GM12878 (cell line): Measurements from ENCODE around the gene FRMD5. TPM values are rescaled to one million over a fixed set of nuclear protein-coding genes. Genes with fewer than 3 reads are reported as not detected.

Experiments
- ATAC-seq: fragments of 200-7000 bp; cut with Tn5 transposase; 3 replicates; pipeline ENCODE4 v1.9.1; 2020; ENCODE audit warnings: mild to moderate bottlenecking, moderate library complexity
- BruUV-seq: library from RNA; stranded (reverse); fragments of 400-500 nt; replicated peaks from 2 replicates; lab custom pipeline; 2021; lab: Mats Ljungman, UMichigan
- CTCF ChIA-PET: fragments of 300-600 bp; sonication (Branson Sonifier 250); formaldehyde crosslinking; extraction: SDS; loops from one replicate; lab custom pipeline; 2021; ENCODE audit warnings: inconsistent platforms; lab: Yijun Ruan, JAX
- POLR2A ChIA-PET: fragments of 350-600 bp; formaldehyde crosslinking; extraction: SDS; loops from one replicate; lab custom pipeline; 2021; ENCODE audit warnings: inconsistent platforms; lab: Charles Lee
- RAD21 ChIA-PET: fragments of 300-600 bp; sonication (Branson Sonifier 250); formaldehyde crosslinking; loops from one replicate; lab custom pipeline; 2023; ENCODE audit warnings: antibody characterized with exemption; ENCODE audit not compliant: unreplicated experiment; lab: Charles Lee
- SMC1A ChIA-PET: fragments of 300-600 bp; sonication (Branson Sonifier 250); formaldehyde crosslinking; loops from one replicate; lab custom pipeline; 2023; ENCODE audit not compliant: unreplicated experiment, uncharacterized antibody; lab: Charles Lee
- DNase-seq: peaks from one replicate; pipeline ENCODE4 v3.0.0-alpha.2; 2011; ENCODE audit warnings: low read depth, low spot score
- FAIRE-seq: peaks from 3 replicates; lab custom pipeline; 2011; peaks lifted over from hg19 to GRCh38; lab: Jason Lieb, UNC
- H2AFZ ChIP-seq: 2 replicates; pipeline ENCODE4 v1.6.0; 2011; ENCODE audit warnings: low read depth, low read length, control low read depth; ENCODE audit not compliant: control insufficient read depth
- H3K27ac ChIP-seq: 2 replicates; pipeline ENCODE4 v1.5.1; 2011; ENCODE audit warnings: control low read depth; ENCODE audit not compliant: control insufficient read depth, insufficient read depth
- H3K27me3 ChIP-seq, 2 experiments: replicated peaks in 1 of 2; 2 replicates each; pipeline versions ENCODE4 v1.6.0 to v1.6.1; 2011; ENCODE audit warnings: low read length in 1 of 2; ENCODE audit not compliant: control insufficient read depth in 2 of 2, insufficient read depth in 2 of 2
- H3K36me3 ChIP-seq, 2 experiments: 2 replicates each; pipeline ENCODE4 v1.5.1; 2011; ENCODE audit warnings: low read length in 1 of 2; ENCODE audit not compliant: control insufficient read depth in 2 of 2, insufficient read depth in 2 of 2
- H3K4me1 ChIP-seq: 2 replicates; pipeline ENCODE4 v1.6.1; 2011; ENCODE audit warnings: mild to moderate bottlenecking, low read length, moderate library complexity, mixed read lengths; ENCODE audit not compliant: control insufficient read depth, insufficient read depth
- H3K4me2 ChIP-seq: 2 replicates; pipeline ENCODE4 v1.6.0; 2011; ENCODE audit warnings: control low read depth; ENCODE audit not compliant: control insufficient read depth, insufficient read depth
- H3K4me3 ChIP-seq: fragments of 200-600 bp; sonication (generic); 2 replicates; pipeline ENCODE4 v1.5.1; 2016
- H3K79me2 ChIP-seq: 2 replicates; pipeline ENCODE4 v1.6.0; 2011; ENCODE audit warnings: low read length; ENCODE audit not compliant: control insufficient read depth, insufficient read depth
- H3K9ac ChIP-seq: 2 replicates; pipeline ENCODE4 v1.8.0; 2011; ENCODE audit warnings: low read length, control low read depth, mixed read lengths; ENCODE audit not compliant: control insufficient read depth, insufficient read depth
- H3K9me3 ChIP-seq: replicated peaks from 3 replicates; pipeline ENCODE4 v1.5.1; 2011; ENCODE audit warnings: mild to moderate bottlenecking, low read length; ENCODE audit not compliant: control insufficient read depth, insufficient read depth
- H4K20me1 ChIP-seq: 2 replicates; pipeline ENCODE4 v1.6.0; 2011; ENCODE audit not compliant: control insufficient read depth, insufficient read depth
- CHD4 ChIP-seq: fragments of 200-600 bp; sonication (generic); IDR thresholded peaks from 2 replicates; pipeline ENCODE4 v1.6.1; 2016; ENCODE audit warnings: mild to moderate bottlenecking
- CTCF ChIP-seq, 3 experiments: IDR thresholded peaks in 2 of 3; conservative IDR thresholded peaks in 1 of 3; 2 replicates each; pipeline ENCODE4 v1.5.1; 2011; ENCODE audit warnings: low read depth in 3 of 3, low read length in 3 of 3, mild to moderate bottlenecking in 3 of 3, control low read depth in 2 of 3, moderate library complexity in 2 of 3, inconsistent platforms in 1 of 3, mixed read lengths in 1 of 3; ENCODE audit not compliant: control insufficient read depth in 2 of 3, insufficient read depth in 1 of 3; ENCODE audit errors: extremely low read depth in 1 of 3
- ESRRA ChIP-seq: IDR thresholded peaks from 2 replicates; pipeline ENCODE4 v1.6.1; 2012; ENCODE audit warnings: mild to moderate bottlenecking, low read length, improper control_type of control experiment
- GABPA ChIP-seq: IDR thresholded peaks from 2 replicates; pipeline ENCODE4 v1.6.1; 2014; ENCODE audit warnings: antibody characterized with exemption, low read depth, mild to moderate bottlenecking, inconsistent platforms
- PAX5 ChIP-seq: IDR thresholded peaks from 2 replicates; pipeline ENCODE4 v1.6.1; 2011; ENCODE audit warnings: low read depth, low read length, borderline replicate concordance
- POLR2AphosphoS5 ChIP-seq: IDR thresholded peaks from 2 replicates; pipeline ENCODE4 v1.6.1; 2011; ENCODE audit warnings: mild to moderate bottlenecking, low read length, inconsistent platforms
- SUZ12 ChIP-seq: fragments of 200-600 bp; sonication (generic); IDR thresholded peaks from one replicate; pipeline ENCODE4 v1.6.1; 2018; ENCODE audit warnings: antibody characterized with exemption, mild to moderate bottlenecking; ENCODE audit not compliant: unreplicated experiment
- TAF1 ChIP-seq: IDR thresholded peaks from 2 replicates; pipeline ENCODE4 v1.6.1; 2011; ENCODE audit warnings: mild to moderate bottlenecking, low read depth, low read length, borderline replicate concordance
- TCF12 ChIP-seq: IDR thresholded peaks from 2 replicates; pipeline ENCODE4 v1.6.1; 2011; ENCODE audit warnings: low read depth, mild to moderate bottlenecking, low read length
- TCF7 ChIP-seq: IDR thresholded peaks from 2 replicates; pipeline ENCODE4 v1.6.1; 2014; ENCODE audit warnings: antibody characterized with exemption, borderline replicate concordance
- ZBTB11 ChIP-seq: fragments of 450-650 bp; formaldehyde crosslinking; IDR thresholded peaks from 2 replicates; pipeline ENCODE4 v1.5.0; 2022; ENCODE audit warnings: mild to moderate bottlenecking, missing genetic modification characterization
- ZSCAN29 ChIP-seq: fragments of 450-650 bp; IDR thresholded peaks from 2 replicates; pipeline ENCODE4 v1.6.1; 2017; ENCODE audit warnings: mild to moderate bottlenecking, moderate library complexity
- WGBS: methylation state at CpG from one replicate; pipeline ENCODE4 v1.1.6; 2016; ENCODE audit warnings: low lambda C conversion rate; ENCODE audit not compliant: insufficient replicate concordance, insufficient coverage; ENCODE audit errors: missing lambda C conversion rate; 5-methylcytosine and 5-hydroxymethylcytosine counted together
- in situ Hi-C: fragments of 300-500 bp; cut with MboI; formaldehyde crosslinking; loops from 9 replicates; pipeline ENCODE4 v1.14.3; 2018; ENCODE audit warnings: mixed read lengths
- intact Hi-C: fragments of 100-400 bp; cut with micrococcal nuclease; formaldehyde crosslinking; loops from one replicate; pipeline ENCODE4 v1.14.2; 2022; ENCODE audit not compliant: unreplicated experiment
- polyA plus RNA-seq, 11 experiments: library from polyadenylated mRNA; depleted of rRNA in 4 of 11; unstranded in 6 of 11; stranded (reverse) in 5 of 11; fragments of >200 nt; fragmentation: Nextera tagmentation in 4 of 11; fragmentation: Illumina TruSeq in 1 of 11; extraction: Ambion mirVana in 4 of 11; extraction: Trizol in 1 of 11; gene quantifications; 1 replicate in 1 of 11; 2 replicates in 10 of 11; pipeline versions ENCODE4 v1.2.1 to v1.2.3, GENCODE V29; 2011 to 2016; ENCODE audit warnings: inconsistent platforms in 2 of 11, missing spikeins in 2 of 11, low read depth in 1 of 11
- total RNA-seq, 4 experiments: library from RNA; depleted of rRNA in 3 of 4; stranded (reverse); fragments of >200 nt in 3 of 4; fragmentation: Illumina TruSeq in 1 of 4; extraction: Trizol in 1 of 4; gene quantifications; 2 replicates each; pipeline versions ENCODE4 v1.2.1 to v1.2.3, GENCODE V29; 2013 to 2021
- TF ChIP-seq, protein P1 (sequence below): fragments of 150-350 bp; IDR thresholded peaks from 2 replicates; pipeline ENCODE4 v1.6.1; 2014; ENCODE audit warnings: mild to moderate bottlenecking, low read depth, low read length
- TF ChIP-seq, protein P2 (sequence below): IDR thresholded peaks from 2 replicates; pipeline ENCODE4 v1.6.1; 2012; ENCODE audit warnings: low read length, inconsistent platforms

FRMD5 gene
- total and polyA plus RNA-seq, 10 of the 15 experiments (the other 5 are each of a cell fraction or from before 2014, with no cell fraction given), result 0.26 to 6.4 (median 0.68) TPM; not detected in 1

DNA sequence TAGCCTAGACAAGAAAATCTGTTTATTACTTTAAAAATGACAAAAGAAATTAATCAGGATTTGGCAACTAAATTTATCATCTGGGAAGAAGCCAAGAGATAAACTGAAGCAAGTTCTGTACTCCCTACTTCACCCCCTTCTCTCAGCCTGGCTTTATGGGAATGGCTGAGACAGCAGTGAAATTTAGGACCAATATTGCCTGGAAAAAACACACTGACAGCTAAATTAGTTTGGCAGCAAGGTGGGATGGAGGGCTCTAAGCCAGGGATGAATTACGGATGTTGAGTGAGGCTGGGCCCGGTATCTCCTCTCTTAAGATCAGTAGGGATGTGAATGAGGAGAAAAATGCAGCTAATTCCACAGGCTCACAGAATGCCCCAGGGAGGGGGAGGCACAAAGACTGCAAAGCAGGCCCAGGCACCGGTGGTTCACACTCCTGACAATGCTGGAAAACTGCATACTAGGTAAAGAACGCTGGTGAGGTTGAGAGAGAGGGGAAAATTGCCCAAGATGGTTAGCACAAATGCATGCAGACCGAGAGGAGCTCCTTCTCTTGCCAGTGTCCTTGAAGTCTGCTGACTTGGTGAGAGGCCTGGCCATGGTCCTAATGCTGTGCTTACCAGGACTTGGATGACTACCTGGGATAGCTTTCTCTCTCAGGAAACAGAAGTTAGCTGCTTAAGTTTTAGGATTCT lies 279.3 kb downstream of the FRMD5 start (continued):
- TF ChIP-seq, protein P1, sequence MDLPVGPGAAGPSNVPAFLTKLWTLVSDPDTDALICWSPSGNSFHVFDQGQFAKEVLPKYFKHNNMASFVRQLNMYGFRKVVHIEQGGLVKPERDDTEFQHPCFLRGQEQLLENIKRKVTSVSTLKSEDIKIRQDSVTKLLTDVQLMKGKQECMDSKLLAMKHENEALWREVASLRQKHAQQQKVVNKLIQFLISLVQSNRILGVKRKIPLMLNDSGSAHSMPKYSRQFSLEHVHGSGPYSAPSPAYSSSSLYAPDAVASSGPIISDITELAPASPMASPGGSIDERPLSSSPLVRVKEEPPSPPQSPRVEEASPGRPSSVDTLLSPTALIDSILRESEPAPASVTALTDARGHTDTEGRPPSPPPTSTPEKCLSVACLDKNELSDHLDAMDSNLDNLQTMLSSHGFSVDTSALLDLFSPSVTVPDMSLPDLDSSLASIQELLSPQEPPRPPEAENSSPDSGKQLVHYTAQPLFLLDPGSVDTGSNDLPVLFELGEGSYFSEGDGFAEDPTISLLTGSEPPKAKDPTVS, result no peak
- no peak for TF ChIP-seq SUZ12
- TF ChIP-seq, protein P2, sequence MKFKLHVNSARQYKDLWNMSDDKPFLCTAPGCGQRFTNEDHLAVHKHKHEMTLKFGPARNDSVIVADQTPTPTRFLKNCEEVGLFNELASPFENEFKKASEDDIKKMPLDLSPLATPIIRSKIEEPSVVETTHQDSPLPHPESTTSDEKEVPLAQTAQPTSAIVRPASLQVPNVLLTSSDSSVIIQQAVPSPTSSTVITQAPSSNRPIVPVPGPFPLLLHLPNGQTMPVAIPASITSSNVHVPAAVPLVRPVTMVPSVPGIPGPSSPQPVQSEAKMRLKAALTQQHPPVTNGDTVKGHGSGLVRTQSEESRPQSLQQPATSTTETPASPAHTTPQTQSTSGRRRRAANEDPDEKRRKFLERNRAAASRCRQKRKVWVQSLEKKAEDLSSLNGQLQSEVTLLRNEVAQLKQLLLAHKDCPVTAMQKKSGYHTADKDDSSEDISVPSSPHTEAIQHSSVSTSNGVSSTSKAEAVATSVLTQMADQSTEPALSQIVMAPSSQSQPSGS, result no peak

DNA sequence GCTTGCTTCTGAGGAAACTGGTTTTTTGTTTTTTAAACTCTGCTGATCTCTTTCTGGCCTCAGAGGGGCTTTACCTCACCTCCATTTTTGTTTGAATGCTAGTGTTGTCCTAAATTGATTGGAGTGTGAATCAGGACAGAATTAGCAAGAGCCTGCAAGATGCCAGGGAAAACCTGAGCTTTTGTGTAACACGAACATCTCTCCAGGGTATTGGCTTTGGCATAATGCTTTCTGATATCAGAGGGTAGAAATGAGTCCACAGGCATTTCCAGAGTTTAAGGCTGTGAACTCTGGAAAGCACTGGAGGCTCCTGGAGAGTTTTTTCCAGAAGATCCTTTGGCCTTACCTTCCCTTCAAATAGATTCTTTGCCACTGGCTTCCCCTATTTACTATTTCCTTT lies 281.1 kb downstream of the FRMD5 start:
- Histone ChIP-seq H3K9me3 (no peaks in the 10 kb centered on the region), H4K20me1 (no peaks in the 10 kb centered on the region), H3K79me2 (no peaks in the 10 kb centered on the region), H3K4me3 (no peak overlapping the region), H3K27me3 (no peaks in the 10 kb centered on the region), H3K27ac (no peak overlapping the region), H3K36me3 (no peaks in the 10 kb centered on the region), H2AFZ (no peak overlapping the region), H3K9ac (no peak overlapping the region), H3K4me2 (no peak overlapping the region), H3K4me1 (no peaks in the 10 kb centered on the region)
- WGBS, result 5% methylated on average over 1 of the region's 1 CpG
- ChIA-PET SMC1A (interaction anchor here (1.1 kb wide), 1 partner anchor 152 kb away, joined by 4 read pairs; no protein-coding TSS in a partner anchor), RAD21 (interaction anchor here (1.7 kb wide), 1 partner anchor 10 kb away, joined by 4 read pairs; no protein-coding TSS in a partner anchor), POLR2A (no interaction called here), CTCF (interaction anchor here (2.1 kb wide), 1 partner anchor 10 kb away, joined by 8 read pairs; no protein-coding TSS in a partner anchor)
- BruUV-seq, result no TSS peak
- FAIRE-seq (no peak), DNase-seq (no peak), ATAC-seq (no peak)
- in situ Hi-C loops (loop anchor here (5.0 kb wide), 1 partner anchor 73 kb away; no protein-coding TSS in a partner anchor), intact Hi-C loops (no loop called here)
- no peak for TF ChIP-seq TAF1
- no peak for TF ChIP-seq PAX5
- TF ChIP-seq CTCF (IDR thresholded peaks at IDR 0.05 in 2 of 3, conservative IDR thresholded peaks at IDR 0.05 in 1 of 3; ENCODE audit: control insufficient read depth in 2 of 3, extremely low read depth in 1 of 3, insufficient read depth in 1 of 3, low read depth in 3 of 3, low read length in 3 of 3), result no peak
- no peak for TF ChIP-seq ESRRA
- TF ChIP-seq ZSCAN29, result no peak
- no peak for TF ChIP-seq CHD4
- no peak for TF ChIP-seq POLR2AphosphoS5
- no peak for TF ChIP-seq ZBTB11
- no peak for TF ChIP-seq TCF7
- TF ChIP-seq GABPA, result no peak
- no peak for TF ChIP-seq TCF12
